ENCODE results near the gene ATRN. TPM values are rescaled to one million over a fixed set of nuclear protein-coding genes. Genes with fewer than 3 reads are reported as not detected.
"Not testable (repeated sequence)": the region's sequence is repeated elsewhere in the genome, so short reads cannot be mapped to it uniquely, and the experiment has no call there.

ATRN gene
- total RNA-seq, 1 donor from 2014 or later, result 52.0 TPM

GRCh38 chr20:3473324-3473723 lies 2.5 kb downstream of the ATRN start:
- Mint-ChIP-seq H3K4me3 (ENCODE audit: unreplicated experiment) (peak overlapping the region; percentile 92), H3K9me3 (ENCODE audit: low read depth) (no peaks in the 10 kb centered on the region)
- TF ChIP-seq CTCF (IDR thresholded peaks at IDR 0.05), result no peak

GRCh38 chr20:3473944-3474343 lies 3.1 kb downstream of the ATRN start:
- no peak overlapping the region for H3K4me3 Mint-ChIP-seq (ENCODE audit: unreplicated experiment)

More at GRCh38 chr20:3473324-3473723, 2.5 kb downstream of the ATRN start:
- Mint-ChIP-seq H3K36me3 (ENCODE audit: low read depth) (no peaks in the 10 kb centered on the region), H3K4me1 (ENCODE audit: low read depth) (peaks cover 29% of the 10 kb centered on the region), H3K27ac (ENCODE audit: unreplicated experiment) (no peak overlapping the region), H3K27me3 (ENCODE audit: low read depth) (no peaks in the 10 kb centered on the region)
- DNase-seq (ENCODE audit: low spot score), result no peak

GRCh38 chr20:3477003-3477860 lies 6.4 kb downstream of the ATRN start:
- not testable (repeated sequence) for H3K4me3 Mint-ChIP-seq (ENCODE audit: unreplicated experiment); DNase-seq (ENCODE audit: low spot score); H3K27ac Mint-ChIP-seq (ENCODE audit: unreplicated experiment); H3K27me3 Mint-ChIP-seq (ENCODE audit: low read depth); H3K36me3 Mint-ChIP-seq (ENCODE audit: low read depth); H3K9me3 Mint-ChIP-seq (ENCODE audit: low read depth)
- H3K4me1 Mint-ChIP-seq (ENCODE audit: low read depth), result peaks cover 31% of the 10 kb centered on the region

More at GRCh38 chr20:3473944-3474343, 3.1 kb downstream of the ATRN start:
- Mint-ChIP-seq H3K4me1 (ENCODE audit: low read depth) (peaks cover 29% of the 10 kb centered on the region), H3K9me3 (ENCODE audit: low read depth) (no peaks in the 10 kb centered on the region), H3K36me3 (ENCODE audit: low read depth) (no peaks in the 10 kb centered on the region), H3K27ac (ENCODE audit: unreplicated experiment) (no peak overlapping the region), H3K27me3 (ENCODE audit: low read depth) (no peaks in the 10 kb centered on the region)
- TF ChIP-seq CTCF (IDR thresholded peaks at IDR 0.05), result no peak
- DNase-seq (ENCODE audit: low spot score), result no peak

GRCh38 chr20:3477861-3478544 lies 7.2 kb downstream of the ATRN start:
- H3K36me3 Mint-ChIP-seq (ENCODE audit: low read depth), result no peaks in the 10 kb centered on the region
- DNase-seq (ENCODE audit: low spot score), result no peak
- peaks cover 31% of the 10 kb centered on the region for H3K4me1 Mint-ChIP-seq (ENCODE audit: low read depth)
- no peaks in the 10 kb centered on the region for H3K9me3 Mint-ChIP-seq (ENCODE audit: low read depth)
- no peak overlapping the region for H3K4me3 Mint-ChIP-seq (ENCODE audit: unreplicated experiment)
- TF ChIP-seq CTCF (IDR thresholded peaks at IDR 0.05), result no peak
- no peak overlapping the region for H3K27ac Mint-ChIP-seq (ENCODE audit: unreplicated experiment)
- no peaks in the 10 kb centered on the region for H3K27me3 Mint-ChIP-seq (ENCODE audit: low read depth)

GRCh38 chr20:3479025-3479424 lies 8.2 kb downstream of the ATRN start:
- DNase-seq (ENCODE audit: low spot score), result no peak
- TF ChIP-seq CTCF (IDR thresholded peaks at IDR 0.05), result no peak
- H3K4me3 Mint-ChIP-seq (ENCODE audit: unreplicated experiment), result no peak overlapping the region
- H3K9me3 Mint-ChIP-seq (ENCODE audit: low read depth), result no peaks in the 10 kb centered on the region
- peaks cover 32% of the 10 kb centered on the region for H3K4me1 Mint-ChIP-seq (ENCODE audit: low read depth)
- no peak overlapping the region for H3K27ac Mint-ChIP-seq (ENCODE audit: unreplicated experiment)
- no peaks in the 10 kb centered on the region for H3K36me3 Mint-ChIP-seq (ENCODE audit: low read depth)
- no peaks in the 10 kb centered on the region for H3K27me3 Mint-ChIP-seq (ENCODE audit: low read depth)
